Measurements from ENCODE around the gene IFRD2.

DNA sequence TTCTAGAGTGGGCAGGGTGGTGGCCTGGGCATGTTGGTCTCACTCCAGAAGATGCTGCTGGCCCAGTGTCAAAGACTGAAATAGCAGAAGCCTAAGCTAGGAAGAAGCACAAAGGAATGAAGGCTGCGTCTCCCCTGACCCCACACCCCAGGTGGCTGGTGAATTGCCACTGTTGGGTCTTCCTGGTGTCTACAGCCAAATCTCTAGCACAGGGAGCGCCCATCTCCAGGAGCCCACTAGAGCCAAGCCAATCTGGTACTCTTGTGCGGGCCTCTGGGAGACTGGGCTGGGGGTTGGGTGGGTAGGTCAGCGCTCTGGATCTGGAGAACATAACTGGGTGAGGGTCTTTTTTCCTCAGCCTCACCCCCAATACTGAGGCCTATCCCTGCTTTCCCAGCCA is 34.9 kb upstream of the IFRD2 start:
- TF ChIP-seq, protein P1, sequence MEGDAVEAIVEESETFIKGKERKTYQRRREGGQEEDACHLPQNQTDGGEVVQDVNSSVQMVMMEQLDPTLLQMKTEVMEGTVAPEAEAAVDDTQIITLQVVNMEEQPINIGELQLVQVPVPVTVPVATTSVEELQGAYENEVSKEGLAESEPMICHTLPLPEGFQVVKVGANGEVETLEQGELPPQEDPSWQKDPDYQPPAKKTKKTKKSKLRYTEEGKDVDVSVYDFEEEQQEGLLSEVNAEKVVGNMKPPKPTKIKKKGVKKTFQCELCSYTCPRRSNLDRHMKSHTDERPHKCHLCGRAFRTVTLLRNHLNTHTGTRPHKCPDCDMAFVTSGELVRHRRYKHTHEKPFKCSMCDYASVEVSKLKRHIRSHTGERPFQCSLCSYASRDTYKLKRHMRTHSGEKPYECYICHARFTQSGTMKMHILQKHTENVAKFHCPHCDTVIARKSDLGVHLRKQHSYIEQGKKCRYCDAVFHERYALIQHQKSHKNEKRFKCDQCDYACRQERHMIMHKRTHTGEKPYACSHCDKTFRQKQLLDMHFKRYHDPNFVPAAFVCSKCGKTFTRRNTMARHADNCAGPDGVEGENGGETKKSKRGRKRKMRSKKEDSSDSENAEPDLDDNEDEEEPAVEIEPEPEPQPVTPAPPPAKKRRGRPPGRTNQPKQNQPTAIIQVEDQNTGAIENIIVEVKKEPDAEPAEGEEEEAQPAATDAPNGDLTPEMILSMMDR (conservative IDR thresholded peaks at IDR 0.05; ENCODE audit: low read depth, low read length): no peak
- TF ChIP-seq EZH2 (IDR thresholded peaks at IDR 0.05; ENCODE audit: low read length, unreplicated experiment): no peak
- TF ChIP-seq EZH2phosphoT487 (IDR thresholded peaks at IDR 0.05; ENCODE audit: borderline replicate concordance, low read length): no peak
